HG02884 (cell line): ENCODE results near the gene BMPR2.
A peak's percentile ranks its signal among the peaks of the same experiment; 100 is the strongest.
"Not testable (repeated sequence)": the region's sequence is repeated elsewhere in the genome, so short reads cannot be mapped to it uniquely, and the experiment has no call there.

Source experiments
- ATAC-seq: cut with Tn5 transposase; IDR thresholded peaks from one replicate; pipeline ENCODE4 v1.9.1; 2021; ENCODE audit warnings: mild to moderate bottlenecking, moderate library complexity; ENCODE audit not compliant: unreplicated experiment

Gene BMPR2

DNA sequence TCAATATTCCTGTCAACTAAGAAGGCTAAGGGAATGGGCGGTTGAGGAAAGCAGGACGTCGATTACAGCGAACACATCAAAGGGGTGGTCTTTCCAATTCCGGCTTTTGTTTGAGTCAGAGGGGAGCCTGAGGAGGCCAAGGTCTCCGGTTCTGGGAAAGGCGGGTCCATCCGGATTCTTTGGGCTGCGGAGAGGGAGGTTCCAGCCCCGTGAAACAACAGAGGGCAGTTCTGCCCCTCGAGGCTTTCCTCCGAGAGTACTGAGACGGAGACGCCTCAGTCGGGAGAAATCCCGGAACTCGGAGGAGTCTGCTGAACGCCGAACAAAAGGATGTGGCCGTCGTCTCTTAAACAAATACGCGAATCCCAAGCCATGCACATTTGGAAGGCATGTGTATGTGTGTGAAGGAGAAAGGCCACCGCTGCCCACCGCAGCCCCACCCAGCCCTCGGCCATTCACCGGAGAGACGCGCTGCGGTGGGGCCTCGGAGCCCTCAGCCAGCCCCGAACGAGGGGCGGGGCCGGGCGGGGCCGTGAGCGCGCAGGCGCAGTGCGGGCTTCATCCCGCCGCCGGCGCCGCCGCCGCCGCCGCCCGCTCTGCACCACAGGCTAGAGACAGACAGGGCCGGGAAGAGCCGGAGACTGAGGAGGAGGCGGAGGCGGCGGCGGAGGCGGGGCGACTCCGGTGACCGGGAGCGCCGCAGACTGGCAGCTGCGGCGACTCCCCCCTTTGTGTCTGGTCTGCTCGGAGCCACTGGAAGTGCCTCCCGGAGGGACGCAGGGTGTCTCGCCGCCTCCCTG, at the start of gene BMPR2:
TSS of gene BMPR2 (plus strand) at position 719 of the 800 bp plus-strand sequence. CDS start 1,148 bp downstream, outside the sequence.
- peak; percentile 56 for ATAC-seq

DNA sequence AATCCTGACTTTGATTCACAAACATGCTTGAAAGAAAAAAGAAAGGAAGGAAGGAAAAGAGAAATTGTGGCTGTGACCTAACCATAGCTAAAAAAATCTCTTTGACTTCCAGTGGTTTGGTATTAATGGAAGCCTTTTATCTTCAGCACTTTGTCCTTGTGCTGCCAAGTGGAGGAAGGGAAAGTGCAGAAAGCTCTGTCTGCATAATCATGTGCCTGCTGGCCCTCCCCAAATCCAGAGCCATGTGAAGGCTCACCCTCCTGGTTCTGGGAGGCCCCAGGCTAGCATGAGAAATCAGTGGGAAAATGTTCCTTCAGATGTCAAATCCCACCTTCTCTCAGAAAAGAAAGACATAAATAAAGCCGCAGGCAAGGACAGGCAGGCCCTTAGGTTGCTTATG, 48.3 kb upstream of the BMPR2 start:
- no peak for ATAC-seq

DNA sequence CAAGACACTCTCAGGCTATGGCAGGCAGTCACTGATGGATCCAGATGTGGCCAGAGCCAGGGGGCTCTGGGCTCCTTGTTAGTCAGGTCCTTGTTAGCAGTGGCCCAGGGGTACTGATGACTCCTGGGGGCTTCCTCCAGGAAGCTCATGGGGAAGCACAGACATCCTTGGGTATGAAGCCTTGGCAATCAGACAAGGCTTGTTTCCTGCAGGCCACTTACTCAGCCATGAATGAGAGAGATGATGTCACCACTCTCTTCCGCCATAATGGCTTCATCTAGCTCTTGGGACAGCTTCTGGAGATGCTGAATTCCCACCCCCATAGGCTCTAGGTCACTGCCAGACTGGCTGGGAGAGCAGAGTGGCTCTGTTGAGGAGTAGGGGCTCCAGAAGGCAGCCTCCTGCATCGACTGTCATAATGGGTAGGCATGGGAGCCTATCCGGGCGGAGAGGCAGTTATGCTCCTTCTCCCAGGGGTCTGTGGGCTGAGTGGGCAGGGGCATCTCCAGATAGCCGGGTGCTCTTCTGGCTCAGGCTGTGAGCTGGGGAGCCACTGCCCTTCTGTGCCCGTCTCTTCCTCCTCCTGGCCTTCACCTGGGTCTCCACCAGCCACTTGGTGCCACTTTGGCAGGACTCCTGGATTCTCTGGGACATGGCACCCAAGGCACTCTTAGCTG, 40.2 kb upstream of the BMPR2 start:
- no peak for ATAC-seq

DNA sequence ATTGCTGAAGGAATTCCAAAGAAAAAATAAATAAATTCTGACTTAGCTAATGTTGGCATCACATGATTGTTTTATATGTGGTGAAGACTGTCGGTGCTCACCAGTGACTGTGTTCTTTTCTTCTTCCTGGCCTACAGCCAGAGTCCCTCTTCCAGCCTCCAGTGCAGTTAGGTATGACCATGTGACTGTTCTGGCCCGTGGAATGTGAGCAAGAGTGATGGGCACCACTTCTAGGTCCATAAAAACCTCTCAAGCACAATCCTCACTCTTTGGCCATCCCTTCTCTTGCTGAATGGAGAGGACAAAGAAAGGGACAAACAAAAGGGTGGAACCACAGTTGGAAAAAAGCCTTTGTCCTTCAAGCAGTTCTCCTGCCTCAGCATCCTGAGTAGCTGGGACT, 39.0 kb upstream of the BMPR2 start:
- ATAC-seq, result no peak

DNA sequence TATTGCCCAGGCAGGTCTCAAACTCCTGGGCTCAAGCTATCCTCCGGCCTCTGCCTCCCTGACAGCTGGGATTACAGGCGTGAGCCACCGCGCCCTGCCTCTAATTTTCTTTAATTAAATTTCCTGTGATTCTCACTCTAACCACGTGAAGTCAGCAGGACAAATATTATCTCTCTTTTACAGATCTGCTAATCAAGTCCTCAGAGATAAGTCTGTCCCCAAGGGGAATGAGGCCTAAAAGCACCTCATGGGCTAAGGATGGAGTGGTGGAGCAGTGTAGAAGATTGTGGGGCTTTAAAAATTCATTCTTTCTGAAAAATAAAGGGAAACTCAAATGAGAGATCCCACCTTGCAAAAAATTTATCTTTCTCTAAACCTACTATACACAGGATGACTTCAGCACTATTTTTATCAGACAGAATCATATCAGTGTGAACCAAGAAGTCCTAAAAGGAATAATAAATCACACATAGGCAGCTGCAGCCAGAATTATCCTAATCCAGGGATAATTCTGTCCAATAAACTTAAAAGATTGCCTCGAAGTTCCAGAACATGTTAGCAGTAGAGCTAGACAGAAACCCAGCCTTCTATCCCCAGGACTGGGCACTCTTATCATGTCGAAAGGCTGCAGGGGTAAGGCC, 38.3 kb upstream of the BMPR2 start:
- ATAC-seq, result no peak

DNA sequence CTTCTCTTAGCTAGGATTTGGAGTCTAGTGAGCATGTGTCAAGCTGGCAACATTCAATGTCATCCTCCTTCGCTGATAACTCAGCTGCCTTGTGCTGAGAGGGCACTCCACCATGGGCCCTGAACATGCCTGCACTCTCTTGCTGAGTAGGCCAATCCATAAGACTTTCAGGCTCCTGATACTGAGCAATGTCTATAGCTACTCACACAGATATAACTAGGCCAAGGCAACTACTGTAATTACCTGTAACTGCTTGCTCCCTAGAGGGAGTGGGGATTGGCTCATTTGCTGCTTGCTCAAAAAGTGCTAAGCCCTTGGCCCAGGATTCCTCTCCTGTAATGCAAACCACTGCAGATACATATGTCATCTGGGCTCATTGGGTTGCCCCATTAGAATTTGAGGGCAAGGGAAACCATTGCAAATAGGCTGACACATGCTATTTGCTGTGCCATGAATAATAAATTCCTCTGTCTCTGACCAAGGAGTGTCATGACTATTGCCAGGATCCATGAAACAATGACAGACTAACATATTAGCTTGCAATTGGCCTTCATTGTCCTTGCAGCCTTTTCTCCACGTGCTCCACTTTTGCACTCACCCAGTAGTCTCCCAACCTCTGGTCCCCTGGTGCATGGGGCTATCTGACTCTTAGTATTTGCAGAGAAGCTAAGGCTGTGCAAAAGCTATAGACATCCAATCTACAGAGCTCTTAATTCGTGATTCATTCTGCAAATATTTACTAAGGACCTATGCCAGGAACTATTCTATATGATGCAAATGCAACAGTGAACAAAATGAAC, 36.9 kb upstream of the BMPR2 start:
- no peak for ATAC-seq

DNA sequence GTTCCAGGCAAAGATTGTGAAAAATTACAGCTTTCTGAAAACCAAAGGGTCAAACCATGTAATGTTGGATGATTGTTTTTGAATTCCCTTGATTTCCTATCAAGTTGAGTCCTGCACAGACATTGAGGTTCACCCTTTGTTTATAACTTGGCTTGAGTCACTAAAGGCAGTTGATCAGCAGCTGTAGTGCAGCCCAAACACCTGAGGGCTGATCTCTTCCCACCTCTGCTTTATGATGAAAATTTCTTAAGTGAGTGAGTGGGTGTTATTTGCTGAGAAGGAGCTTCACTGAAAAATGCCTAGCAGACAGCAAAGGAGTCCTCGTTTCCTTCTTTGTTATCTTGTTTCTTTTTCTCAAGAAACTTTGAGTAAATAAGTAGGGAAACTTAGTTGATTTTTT, 31.9 kb upstream of the BMPR2 start:
- no peak for ATAC-seq

DNA sequence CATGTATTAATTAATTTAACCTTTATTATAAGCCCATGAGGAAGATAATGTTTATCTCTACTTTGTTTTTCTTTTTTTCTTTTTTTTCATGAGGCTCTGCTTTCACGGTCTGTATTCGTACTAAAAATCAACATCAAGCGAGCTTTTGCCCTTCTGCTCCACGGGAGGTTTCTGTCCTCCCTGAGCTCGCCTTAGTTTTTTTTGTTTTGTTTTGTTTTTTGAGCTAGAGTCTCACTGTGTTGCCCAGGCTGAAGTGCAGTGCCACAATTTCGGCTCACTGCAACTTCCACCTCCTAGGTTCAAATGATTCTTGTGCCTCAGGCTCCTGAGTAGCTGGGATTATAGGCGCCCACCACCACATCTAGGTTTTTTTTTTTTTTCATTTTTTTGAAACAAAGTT, 29.9 kb upstream of the BMPR2 start:
- ATAC-seq, result no peak

DNA sequence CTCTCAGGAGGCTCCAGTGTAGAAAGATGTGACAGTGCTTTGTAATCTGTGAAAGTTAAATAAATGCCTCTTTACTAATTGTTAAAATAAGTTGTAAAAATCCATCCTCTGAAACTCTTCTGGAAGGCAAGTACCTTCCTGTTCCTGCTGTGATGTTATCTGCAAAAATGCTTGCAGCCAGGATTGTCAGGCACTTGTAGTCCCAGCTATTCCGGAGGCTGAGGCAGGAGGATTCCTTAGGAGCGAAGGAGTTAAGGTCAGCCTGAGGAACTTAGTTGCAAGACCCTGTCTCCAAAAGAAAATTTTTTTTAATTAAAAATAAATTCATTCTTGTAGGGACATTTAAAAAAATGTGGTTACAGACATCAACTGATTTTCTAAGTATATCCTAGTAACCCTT, 22.7 kb upstream of the BMPR2 start:
- no peak for ATAC-seq

DNA sequence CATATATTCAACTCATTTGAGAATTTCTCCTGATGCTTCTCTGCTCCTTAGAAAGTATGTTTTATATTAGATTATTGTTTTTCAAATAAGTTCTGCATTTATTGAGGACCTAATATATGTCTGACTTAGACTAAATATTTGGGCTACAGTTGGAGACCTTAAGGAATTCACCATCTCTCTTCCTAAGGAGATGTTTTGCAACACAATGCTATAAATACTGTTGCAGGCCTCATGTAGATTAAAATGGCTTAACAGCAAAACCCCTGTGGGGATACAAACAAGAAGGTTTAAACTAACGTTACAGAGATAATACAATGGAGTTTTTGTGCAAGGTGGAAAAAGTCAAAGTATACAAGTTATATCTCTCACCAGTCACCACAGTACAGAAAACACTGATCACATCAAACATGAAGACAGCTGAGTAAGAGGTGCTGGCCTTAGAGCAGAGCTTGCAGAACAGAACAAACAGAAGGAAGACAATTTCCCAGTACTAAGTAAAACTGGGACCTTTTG, 20.1 kb upstream of the BMPR2 start:
- ATAC-seq, result no peak

DNA sequence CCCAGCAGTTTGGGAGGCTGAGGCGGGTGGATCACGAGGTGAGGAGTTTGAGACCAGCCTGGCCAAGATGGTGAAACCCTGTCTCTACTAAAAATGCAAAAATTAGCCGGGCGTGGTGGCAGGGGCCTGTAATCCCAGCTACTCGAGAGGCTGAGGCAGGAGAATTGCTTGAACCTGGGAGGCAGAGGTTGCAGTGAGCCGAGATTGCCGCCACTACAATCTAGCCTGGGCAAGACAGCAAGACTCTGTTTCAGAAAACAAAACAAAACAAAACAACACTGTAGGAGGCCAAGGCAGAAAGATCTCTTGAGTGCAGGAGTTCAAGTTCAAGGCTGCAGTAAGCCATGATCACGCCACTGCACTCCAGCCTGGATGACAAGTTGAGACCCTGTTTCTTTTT, 17.2 kb upstream of the BMPR2 start:
- ATAC-seq, result not testable (repeated sequence)

DNA sequence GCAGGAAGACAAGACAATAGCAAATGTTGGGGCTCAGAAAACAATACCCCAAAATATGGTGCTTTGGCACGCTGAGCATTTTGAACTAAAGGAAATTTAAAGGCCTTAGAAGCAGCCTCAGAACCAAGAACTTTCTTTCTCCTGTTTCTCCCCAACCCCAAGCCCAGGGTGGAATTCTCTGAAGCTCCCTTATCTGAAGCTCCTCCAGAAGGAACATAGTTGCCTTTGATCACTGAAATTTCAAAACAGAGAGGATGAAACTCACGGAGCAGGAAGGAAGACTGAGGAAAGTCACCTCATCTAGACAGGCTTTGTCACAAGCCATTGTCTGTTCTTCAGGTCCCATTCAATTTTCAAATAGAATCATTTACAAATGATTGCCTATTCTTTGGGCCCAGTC, 15.5 kb upstream of the BMPR2 start:
- no peak for ATAC-seq

DNA sequence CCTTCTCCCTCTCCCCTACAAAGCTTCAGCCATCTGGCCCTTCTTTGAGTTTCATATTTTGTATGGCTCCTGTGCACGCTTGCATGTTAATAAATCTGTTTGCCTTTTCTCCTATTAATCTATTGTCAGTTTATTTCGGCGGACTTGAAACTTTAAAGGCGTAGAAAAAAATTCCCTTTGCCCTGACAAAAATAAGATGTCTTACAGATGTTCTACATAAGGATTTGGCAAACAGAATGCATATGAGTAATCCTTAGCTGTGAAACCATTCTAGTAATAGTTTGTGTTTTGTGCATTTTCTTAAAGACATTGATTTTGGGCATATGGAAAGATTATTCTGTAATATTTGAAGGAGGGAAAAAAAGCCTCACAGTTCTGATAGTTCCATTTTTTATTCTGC, 15.0 kb upstream of the BMPR2 start:
- no peak for ATAC-seq

DNA sequence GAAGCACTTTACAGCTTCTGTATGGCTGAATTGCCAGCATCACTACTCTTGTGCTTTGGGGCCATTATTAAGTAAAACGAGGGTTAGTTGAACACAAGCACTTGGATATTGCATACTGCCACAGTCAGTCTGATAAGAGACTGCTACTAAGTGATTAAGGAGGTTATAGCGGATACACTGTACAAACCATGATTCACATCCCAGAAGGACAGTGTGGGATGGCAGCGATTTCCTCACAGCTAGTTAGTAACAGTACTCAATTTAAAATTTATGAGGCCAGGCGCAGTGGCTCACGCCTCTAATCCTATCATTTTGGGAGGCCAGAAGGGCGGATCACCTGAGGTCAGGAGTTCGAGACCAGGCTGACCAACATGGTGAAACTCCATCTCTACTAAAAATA, 2.6 kb upstream of the BMPR2 start:
- ATAC-seq, result no peak

DNA sequence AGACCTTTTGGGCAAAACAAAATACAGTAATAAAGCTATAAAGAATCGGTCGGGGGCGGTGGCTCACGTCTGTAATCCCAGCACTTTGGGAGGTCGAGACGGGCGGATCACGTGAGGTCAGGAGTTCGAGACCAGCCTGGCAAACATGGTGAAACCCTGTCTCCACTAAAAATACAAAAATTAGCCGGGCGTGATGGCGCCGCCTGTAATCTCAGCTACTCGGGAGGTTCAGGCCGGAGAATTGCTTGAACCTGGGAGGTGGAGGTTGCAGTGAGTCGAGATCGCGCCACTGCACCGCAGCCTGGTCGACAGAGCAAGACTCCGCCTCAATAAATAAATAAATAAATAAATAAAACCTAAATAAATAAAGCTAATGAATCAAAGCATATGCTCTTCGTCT, 1.7 kb upstream of the BMPR2 start:
- ATAC-seq, result not testable (repeated sequence)

DNA sequence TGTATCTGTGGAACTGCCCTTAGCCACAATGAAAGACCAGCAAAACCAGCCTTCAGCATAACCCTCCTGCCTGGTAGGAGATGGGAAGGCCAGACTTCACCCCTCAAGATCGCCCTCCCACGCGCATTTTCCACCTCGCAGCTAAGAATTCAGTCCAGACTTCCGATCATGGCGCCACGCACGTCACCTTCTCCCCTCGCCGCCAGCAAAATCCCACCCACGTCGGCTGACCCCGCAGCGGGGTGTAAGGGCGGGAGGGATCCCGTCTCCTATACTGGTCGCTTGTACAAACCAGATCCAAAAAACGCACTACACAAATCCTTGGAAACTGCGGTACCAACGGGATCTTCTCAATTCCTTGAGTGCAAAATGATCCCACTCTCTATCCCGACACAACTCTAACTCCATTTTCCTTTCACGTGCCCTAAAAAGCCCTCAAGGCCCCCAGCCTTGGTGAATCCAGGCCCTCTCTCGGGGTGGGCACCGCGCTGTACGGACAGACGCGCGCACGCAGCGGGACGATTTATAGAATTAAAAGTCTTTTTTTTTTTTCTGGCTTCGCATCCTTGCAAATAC, 1.0 kb upstream of the BMPR2 start:
- ATAC-seq, result no peak

DNA sequence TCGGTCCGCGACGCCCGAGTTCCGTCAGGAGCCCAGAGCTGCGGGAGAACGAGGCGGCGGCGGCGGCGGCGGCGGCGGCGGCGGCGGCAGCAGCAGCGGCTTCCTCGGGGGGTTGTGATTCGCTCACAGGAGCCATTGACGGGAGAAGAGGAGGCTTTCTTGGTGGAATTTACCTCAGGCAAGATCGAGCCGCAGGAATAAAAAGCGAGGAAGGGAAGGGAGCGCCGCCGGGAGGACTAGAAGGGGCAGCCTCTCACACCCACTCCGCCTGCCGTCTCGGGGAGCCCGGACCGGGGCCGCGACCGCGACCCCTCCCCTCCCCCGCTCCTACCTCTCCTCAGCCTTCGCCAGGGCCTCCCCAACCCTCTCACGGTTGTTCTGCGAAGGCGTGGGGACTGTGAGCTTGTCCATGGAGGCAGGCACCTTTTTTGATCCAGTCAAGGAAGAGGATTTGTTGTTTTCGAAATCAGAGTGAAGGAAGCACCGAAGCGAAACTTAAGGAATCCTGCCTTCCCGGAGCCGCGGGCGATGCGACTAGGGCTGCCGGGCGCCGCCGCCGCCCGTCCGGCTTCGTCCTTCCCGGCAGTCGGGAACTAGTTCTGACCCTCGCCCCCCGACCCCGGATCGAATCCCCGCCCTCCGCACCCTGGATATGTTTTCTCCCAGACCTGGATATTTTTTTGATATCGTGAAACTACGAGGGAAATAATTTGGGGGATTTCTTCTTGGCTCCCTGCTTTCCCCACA, 506 bp downstream of the BMPR2 start:
- ATAC-seq, result peak; percentile 19

DNA sequence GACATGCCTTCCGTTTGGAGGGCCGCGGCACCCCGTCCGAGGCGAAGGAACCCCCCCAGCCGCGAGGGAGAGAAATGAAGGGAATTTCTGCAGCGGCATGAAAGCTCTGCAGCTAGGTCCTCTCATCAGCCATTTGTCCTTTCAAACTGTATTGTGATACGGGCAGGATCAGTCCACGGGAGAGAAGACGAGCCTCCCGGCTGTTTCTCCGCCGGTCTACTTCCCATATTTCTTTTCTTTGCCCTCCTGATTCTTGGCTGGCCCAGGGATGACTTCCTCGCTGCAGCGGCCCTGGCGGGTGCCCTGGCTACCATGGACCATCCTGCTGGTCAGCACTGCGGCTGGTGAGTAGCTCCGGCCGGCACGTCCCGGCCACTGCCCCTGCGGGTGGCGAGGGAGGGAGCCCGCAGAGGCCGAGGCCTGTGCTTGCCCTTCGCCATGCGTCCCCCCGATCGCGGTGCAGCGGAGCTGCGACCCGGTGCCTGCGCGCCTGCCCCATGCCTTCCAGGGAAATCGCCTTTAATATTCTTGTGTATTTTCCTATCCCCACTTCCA, 1.2 kb downstream of the BMPR2 start:
- no peak for ATAC-seq

DNA sequence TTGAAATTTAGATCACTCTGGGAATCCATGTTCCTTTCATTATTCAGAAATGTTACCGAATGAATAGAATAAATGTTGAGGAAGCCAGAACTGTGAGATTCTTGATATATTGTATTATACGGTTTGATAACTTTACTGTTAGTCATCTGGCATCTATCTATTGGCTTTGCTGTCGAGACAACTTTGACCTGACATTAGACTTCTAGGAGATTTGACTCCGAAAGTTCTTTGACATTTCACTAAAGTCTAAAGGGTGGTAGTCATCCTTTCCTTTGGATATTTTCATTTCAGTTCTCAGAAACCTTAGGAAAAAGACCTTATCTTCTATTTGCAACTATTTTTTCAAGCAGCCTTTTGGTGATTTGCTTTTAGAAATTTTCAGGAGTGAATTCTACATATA, 1.9 kb downstream of the BMPR2 start:
- no peak for ATAC-seq
